ENCODE results near the gene SRXN1.

Gene SRXN1

DNA sequence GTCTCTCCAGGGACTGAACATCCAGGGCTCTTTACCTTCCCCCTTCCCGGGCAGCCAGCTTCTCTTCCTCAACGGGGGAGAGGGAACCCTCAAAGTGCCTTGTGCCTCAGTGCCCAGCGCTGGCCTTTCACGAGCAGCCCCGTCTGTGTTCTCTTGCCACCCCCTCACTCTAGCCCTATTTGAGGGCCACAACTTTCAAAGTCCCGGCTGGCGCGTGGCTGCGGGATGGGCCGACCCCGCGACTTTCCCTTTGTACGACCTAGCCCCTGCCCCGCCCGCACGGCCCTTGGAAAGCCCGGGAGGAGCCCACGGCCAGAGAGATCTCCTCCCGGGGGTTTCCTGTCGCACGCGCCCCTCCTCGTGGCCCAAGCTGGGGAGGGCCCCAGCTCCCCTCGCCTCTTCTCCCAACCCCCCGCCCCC, 22.0 kb upstream of the SRXN1 start:
- DNase-seq, result no peak

DNA sequence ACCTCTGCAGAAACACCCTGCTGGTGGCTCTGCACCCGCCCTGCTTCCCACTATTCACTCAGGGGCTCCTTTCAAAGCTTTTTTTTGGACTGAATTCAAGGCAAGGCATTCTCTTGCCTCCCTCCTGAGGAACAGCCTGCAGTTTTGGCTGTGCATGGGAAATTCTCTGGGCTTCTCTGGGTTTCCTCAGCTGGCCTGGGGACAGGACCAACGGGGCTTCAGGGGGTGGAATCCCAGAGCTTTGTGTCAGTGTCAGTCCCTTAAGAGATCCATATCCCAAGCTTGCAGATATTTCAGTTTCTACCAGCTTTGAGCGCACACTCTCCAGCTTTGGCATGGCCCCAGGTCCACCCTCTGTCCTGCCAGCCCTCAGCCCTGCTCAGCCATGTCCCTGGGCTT, 20.6 kb upstream of the SRXN1 start:
- no peak for DNase-seq

DNA sequence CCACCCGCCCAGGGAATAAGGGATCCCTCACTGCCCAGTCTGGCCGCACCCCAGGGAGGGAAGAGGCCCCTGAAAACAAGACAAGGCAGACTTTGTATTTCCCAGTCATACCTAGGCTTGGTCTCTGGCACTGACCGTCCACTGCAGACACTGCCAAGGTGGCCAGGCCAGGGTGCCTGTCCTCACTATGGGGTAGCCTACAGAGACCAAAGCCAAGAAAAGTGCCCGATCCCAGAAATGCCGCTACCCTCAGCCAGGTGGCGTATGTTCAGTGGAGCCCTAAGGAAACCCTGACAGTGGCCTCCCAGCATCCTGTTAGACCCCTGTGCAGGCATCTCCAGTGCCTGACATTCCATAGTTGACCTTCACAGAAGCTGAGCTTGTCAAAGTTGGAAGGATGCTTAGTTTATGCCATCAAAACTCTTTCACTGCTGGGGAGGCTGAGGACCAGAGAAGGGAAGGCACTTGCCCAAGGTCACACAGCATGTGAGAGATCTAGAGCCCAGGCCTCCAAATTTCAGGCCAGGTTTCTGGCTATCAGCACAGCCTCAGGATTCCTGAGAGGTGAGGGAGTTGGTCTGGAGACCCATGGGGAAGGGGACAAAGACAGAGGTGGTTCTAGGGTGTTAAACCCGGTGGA, 20.1 kb upstream of the SRXN1 start:
- DNase-seq, result no peak

DNA sequence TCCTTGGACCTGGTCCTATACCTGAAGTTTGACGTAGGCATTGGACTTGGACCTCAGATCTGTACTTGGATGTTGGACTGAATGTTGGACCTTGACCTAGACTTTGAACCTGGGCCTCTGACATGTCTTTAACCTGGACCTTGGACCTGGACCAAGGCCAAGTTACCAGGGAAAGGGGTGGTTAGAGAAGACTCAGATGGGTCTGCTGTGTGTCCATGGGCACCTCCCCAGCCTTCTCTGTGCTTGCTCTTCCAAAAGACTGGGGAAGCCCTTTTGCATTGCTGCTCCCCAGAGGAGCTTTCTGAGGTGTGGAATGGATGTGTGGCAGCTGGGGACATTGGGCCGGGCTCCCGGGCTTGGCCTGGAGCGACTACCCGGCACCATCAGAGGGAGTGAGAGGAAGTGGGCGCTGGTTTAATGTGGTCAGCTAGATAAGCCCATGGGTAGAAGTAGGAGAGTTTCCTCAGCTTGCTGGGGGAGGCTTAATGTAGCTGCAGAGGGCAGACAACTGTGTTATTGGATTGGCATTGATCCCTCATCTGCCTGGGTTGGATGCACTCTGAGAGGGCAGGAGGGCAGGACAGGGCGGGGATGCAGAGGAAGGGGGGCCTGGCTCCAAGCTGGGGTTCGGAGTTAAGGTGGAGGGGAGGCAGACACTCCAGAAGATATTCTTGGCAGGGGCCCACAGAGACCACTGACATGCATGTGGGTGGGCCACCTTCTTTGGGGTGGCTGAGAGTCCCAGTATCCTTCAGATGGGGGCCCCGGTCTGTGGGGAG, 18.4 kb upstream of the SRXN1 start:
- DNase-seq, result no peak

DNA sequence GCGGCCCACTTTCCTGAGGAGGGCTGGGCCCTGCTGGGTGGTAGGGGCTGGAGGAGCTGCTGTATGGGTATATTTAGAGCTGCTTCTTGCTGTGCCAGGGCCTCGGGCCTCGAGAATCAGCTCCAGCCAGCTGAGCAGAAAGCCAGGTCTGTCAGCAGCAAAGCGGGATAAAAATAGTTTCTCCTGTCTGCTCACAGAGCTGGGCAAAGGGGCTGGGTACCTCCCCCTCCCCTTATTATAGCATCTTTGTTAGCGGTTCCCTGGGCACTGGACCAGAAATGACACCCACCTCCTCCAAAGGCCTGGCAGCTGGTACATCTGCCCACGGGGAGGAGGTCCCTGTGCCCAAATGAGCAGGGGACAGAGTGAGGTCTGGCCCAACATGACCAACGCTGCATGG, 16.6 kb upstream of the SRXN1 start:
- no peak for DNase-seq

DNA sequence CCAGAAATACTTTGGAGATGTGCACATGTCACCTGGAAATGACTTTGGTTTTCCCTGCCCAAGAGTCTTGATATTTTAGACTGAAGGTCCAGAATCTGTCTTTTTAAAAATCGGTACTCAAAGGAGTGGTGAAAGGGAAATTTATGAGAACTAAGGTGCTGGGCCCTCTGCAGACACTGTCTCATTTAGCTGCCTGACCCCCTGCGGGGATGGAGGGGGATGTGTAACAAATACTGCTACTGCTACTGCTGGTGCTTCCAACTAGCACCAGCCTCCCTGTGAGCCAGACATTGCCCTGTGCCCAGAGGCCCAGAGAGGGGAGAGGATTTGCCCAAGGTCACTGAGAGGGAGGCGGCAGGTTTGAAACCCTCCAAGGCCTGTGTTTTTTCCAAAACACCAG, 15.6 kb upstream of the SRXN1 start:
- DNase-seq, result no peak

DNA sequence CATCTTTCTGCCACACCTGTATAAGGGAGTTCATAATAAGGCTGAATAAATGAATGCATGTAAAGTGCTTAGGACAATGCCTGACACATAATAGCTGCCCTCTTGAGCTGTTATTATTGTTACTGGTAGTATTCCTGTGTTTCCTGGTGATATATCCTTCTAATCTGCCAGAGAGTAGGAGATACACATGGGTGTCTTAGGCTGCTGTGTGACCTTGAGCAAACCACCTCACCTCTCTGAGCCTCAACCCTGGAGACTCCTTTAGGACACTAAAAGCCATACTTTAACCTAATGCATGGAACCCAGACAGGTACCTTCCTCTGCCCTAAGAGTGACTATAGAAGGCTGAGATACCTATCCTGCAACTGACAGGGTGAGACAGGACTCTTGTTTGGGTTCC, 15.1 kb upstream of the SRXN1 start:
- no peak for DNase-seq

DNA sequence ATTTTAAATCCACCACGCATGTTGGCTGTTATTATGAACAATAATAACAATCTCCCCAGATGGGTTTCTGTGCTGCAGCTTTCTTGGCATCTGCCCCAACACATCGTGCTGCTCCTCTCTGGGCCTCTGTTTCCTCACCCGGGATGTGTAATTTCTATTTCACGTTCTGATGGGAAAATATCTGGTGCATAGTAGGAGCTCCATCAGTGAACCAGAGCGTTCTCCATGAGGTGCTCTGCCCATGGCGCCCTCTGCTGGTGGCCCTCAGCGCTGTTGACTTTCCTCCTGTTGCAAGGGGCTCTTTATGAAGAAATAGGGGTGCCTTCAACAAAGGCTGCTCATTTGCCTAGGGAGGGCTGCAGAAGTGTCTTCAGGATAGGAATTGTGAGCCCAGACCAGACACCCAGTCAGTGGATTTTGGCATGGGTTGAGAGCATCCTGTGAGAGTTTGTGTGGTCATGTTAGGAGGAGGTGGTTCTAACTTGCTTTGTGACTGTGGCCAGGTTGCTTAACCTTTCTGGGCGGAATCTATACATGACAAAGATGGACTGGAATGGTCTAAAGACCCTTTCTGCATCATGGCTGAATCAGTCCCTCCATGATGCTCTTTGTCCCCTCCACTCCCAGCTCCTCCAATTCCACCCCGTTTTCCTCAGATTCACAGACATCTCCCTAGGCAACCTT, 14.5 kb upstream of the SRXN1 start:
- DNase-seq, result peak; percentile 47

DNA sequence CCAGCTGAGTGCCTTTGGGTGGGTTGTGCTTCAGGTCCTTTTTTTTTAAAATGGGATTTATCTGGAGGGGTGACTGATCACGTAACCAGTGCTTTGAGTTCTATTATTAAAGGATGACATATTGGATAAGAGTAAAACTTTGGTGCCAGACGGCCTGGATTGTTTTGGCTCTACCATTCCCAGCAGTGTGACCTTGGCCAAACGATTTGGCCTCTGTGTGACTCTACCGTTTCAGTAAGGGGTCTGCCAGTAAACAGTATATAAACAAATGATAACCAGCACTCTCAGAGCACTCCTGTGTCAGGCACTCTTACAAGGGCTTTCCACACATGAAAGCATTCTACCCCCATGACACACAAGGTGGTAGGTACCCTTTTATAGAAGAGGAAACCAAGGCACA, 13.9 kb upstream of the SRXN1 start:
- DNase-seq, result no peak

DNA sequence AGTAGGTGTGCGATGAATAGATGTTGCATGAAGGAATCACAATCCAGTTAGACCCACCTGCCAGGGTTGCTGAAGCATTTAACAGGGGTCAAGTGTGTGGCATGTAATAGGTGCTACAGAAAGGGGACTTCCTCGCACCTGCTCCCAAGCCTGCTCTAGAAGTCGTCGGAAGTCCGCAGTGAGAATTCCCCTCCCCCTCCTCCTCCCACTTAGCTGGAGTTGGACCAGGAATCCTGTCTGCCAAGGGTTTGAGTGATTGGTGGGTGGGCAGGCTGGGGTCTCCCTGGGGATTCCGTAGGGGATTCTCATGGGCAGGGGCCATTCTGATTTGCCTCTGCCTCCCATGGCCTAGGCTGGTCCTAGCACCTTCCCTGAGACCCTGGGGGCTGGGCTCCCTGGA, 12.3 kb upstream of the SRXN1 start:
- DNase-seq, result no peak

DNA sequence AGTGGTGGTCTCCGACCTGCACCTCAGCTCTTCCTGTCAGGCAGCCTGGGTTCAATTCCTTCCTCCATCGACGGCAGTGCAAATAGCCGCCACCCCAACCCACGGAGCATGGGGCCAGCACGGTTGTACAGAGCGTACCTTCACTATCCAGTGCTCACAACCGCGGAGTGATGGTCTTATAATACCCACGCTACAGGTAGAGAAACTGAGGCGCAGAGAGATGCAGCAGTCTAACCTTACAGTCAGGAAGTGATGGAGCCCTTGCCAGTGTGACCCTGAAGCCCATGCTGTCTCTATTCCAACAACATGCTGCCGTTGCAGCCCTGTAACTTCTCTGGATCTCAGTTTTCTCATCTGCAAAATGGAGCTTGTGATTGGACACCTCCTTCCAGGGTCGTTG, 11.6 kb upstream of the SRXN1 start:
- DNase-seq, result no peak

DNA sequence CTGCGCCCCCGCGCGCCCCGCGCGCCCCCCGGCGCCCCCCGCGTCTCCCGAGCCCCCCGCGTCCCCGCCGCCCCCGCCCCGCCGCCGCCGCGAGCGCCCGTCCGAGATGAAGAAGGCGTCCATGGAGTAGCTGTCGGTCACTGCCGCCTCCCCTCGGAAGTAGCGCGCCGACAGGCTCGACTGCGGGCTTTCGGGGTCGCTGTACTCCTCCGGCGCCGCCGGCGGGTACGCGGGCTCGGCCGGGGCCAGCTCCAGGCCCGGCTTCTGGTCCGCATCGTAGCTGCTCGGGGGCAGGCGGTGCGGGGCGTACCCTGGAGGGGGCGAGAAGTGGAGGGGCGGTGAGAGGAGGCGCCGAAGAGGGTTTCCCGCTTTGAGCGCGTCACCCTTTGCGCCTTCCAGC, 11.2 kb upstream of the SRXN1 start:
- DNase-seq, result no peak

DNA sequence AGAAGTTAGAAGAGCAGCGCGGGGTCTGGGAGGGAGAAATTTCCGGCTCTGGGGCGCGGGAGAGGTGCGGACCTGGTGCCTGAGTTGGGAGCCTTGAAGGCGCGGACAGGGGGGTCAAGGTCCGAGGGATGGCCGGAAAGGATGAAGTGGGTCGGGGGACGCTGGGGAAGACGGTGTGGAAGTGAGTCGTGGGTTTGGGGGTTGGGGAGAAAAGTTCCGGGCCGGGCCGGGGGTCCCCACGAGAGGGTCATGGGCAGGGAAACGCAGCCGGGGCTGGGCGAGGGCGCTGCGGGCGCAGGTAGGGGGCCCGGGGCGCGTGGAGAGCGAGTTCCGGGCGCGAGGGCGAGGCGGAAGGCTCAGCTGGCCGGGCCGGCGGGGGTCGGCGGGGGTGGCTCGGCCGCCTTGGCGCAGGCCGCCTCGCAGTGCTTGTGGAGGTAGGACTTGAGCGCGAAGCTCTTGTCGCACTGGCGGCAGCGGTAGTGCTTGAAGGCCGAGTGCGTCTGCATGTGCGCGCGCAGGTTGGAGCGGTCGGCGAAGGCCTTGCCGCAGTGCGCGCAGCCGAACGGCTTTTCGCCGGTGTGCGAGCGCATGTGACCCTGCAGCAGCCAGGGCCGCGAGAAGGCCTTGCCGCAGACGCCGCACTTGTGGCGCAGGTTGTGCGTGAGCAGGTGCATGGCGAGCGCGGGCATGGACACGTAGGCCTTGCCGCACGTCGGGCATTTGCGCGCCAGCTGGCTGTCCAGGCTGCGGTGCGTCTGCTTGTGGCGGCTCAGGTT, 10.5 kb upstream of the SRXN1 start:
- DNase-seq, result no peak

DNA sequence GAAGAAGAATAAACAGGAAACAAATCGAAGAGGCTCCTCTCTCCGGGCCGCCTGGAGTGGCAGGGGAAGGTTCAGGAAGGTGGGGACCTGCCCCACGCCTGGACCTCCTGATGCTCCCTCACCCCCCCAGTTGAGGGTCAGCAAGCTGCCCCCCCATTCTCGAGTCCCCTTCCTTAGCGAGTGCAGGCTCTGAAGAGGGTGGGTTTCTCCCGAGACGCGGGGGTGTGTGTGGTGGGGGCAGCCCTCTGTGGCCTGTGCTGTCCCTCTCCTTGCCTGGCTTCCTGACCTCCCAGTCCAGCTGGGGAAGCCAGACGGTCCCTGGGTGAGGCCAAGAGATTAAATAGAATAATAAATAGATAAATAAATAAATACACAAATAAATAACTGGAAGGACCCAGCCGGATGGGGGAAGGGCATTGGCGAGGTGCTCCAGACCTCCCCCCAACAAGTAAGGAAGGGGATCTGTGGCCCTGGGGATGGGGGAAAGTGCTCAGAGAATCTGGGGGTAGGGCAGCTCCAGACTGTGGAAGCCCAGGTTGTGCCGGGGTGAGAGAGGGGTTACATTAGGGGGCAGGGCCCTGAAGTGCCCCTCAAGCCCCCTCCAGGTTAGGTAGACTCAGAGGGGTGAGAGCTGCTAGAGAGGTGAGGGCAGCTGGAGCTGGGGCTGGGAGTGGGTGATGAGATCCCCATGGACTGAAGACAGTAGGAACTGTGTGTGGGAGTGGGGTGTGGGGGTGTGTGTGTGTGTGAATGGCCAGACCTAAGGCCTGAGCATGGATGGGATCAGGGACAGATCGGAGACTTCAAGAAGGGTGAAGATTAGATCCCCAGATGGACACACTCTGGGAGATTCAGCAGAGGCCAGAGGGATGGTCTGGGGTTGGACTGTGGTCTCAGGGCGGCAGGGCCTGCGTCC, 9.5 kb upstream of the SRXN1 start:
- DNase-seq, result no peak

DNA sequence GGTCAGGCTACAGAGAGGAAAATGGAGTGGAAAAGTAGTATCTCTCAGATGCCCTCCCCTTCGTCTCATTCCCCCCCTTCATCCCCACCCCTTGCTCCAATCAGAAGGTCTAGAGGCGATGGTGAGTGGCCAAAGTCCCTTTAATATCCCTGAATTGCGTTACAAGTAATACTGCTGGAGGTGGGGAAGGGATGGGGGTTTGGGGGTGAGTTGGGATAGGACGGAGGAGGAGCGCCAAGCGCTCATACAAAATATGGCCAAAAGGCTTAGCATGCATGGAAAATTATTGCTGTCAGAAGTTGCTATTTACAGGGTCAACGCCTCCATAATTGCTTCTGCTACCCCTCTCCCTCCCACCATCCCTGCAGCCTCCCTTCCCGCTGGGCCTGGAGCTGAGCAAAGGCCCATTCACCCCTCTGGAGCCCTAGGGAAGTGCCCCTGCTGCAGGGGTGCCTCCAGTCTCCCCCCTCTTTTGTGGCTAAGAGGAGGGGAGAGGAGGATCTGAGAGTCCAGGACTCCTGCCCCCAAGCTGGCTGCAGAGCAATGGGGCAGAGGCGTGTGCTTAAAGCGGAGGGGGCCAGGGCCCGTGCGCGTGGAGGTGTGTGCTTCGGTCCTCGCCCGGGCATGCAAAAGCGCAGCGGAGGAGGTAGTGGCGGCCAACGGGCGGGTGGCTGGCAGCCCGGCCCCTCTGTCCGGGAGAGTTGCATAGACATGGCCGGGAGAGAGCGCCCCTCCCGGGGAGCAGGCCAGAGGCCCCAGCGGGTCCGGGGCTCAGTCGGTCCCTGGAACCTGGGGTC, 8.7 kb upstream of the SRXN1 start:
- DNase-seq, result no peak

DNA sequence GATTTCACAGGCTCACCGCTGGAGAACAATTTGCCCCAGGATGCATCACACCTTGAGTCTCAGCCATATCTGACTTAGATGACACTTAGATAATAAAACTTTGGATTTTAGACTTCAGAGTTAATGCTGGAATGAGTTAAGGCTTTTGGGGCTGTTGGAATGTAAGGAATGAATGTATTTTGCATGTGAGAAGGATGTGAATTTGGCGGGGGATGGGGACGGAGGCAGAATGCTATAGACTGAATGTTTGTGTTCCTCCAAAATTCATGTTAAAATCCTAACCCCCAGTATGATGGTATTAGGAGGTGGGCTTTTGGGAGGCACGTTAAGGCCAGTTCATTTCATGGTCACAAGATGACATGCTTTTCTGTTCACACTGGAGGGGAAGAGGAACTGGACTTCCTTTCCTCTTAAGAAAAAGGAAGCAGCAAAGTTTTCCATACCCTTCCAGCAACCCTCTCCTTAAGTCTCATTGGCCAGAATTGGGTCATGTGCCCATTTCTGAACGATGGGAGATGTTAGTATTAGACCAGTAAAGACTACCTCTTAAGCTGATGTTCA, 5.8 kb upstream of the SRXN1 start:
- DNase-seq, result no peak

DNA sequence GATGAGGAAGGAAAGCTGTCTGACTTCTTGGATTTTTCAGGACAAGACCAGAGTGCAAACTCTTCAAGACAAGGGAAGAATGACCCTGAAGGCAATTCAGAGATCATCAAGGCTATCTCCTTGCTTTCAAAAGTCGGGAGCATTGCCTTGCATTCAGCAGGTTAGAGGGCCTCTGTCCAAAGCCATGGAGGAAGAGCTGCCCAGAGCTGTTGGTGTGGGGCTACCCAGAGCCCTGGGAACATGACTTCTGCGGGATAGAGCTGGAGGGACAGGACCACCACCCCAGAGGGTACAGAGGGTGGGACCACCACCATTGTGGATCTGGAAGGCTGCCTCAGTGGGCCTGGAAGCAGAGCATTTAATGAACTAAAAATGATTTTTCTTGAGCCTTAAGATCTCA, 5.2 kb upstream of the SRXN1 start:
- DNase-seq, result no peak

DNA sequence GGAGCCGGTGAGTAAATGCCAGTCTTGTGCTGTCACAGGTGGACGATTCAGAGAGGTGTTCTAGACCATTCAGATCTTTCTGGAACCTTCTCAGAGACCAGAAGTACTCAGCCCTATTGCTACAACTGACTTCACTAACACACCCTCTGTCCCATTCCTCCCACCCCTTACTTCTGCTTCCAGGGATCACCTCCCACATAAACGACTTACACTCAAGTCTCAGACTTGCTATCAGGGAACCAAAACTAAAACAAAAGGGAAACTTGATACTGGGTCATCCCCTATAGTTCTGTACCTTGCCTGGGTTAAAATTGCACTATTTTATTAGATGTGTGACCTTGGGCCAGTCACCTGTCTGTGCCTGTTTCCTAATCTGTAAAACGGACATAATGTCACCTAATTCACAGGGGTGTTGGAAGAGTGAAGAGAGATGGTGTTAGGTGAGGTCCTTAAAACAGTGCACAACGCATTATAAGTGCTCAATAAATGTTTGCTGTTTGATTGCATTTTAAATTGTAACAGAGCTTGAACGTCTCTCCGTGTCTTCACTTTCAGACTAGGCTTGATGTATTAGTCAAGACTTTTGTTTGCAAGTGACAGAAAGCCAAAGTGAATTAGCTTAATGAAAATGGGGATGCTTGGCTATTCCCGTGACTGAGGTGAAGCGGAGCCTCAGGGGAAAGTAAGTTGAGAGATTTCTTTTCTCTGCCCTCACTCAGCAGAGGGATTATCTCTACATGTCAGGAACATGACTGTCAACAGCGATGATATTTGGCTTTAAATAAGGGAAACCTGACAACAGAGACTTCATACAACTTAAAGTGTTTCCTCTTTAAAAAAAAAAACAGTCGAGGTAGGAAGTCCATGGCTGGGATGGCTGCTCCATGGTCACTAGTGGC, 3.0 kb upstream of the SRXN1 start:
- no peak for DNase-seq

DNA sequence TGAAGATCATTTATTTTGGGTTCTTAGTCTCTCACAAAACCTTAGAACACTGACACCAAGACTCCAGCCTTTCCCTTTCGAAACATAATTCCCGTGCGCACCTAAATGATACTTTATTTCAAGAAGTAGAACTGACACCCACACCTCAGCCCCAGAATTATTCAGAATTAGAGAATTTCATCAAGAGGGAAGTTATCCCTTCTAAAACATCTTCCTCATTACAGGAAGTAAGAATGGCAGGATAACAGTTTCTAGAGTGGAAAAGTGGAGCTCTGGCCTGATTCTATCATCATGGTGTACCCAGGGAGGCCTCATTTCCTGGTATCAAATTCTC, 1.4 kb upstream of the SRXN1 start:
- no peak for DNase-seq

Data from activated T-cell treated with anti-CD3 and anti-CD28 coated beads for 4 hours (primary cell).